Measurements from ENCODE around the gene ZDHHC11.
A peak's percentile ranks its signal among the peaks of the same experiment; 100 is the strongest.
"Not testable (repeated sequence)": the region's sequence is repeated elsewhere in the genome, so short reads cannot be mapped to it uniquely, and the experiment has no call there.

Gene ZDHHC11

GRCh38 chr5:758698-759053 is 92.1 kb downstream of the ZDHHC11 start:
- DNase-seq: no peak

- no peak for DNase-seq
These were observed 92.7 kb downstream of the ZDHHC11 start for GRCh38 chr5:757931-758697.

- DNase-seq: no peak
These were observed 93.3 kb downstream of the ZDHHC11 start for GRCh38 chr5:757346-757930.

GRCh38 chr5:756865-757345 is 93.9 kb downstream of the ZDHHC11 start:
- no peak for DNase-seq

- no peak for DNase-seq
These were observed 94.6 kb downstream of the ZDHHC11 start for GRCh38 chr5:756171-756570.

GRCh38 chr5:754143-754632 is 96.6 kb downstream of the ZDHHC11 start:
- DNase-seq: not testable (repeated sequence)

- DNase-seq: not testable (repeated sequence)
These were observed 97.1 kb downstream of the ZDHHC11 start for GRCh38 chr5:753567-754142.

- not testable (repeated sequence) for DNase-seq
These were observed 98.2 kb downstream of the ZDHHC11 start for GRCh38 chr5:752532-753115.

- not testable (repeated sequence) for DNase-seq
These were observed 98.8 kb downstream of the ZDHHC11 start for GRCh38 chr5:751992-752391.

GRCh38 chr5:751496-751895 is 99.3 kb downstream of the ZDHHC11 start:
- no peak for DNase-seq

GRCh38 chr5:750226-750625 is 100.6 kb downstream of the ZDHHC11 start:
- not testable (repeated sequence) for DNase-seq

- no peak for DNase-seq
These were observed 101.6 kb downstream of the ZDHHC11 start for GRCh38 chr5:749101-749670.

GRCh38 chr5:748011-748980 is 102.5 kb downstream of the ZDHHC11 start:
- not testable (repeated sequence) for DNase-seq

- not testable (repeated sequence) for DNase-seq
These were observed 103.4 kb downstream of the ZDHHC11 start for GRCh38 chr5:747303-747844.

GRCh38 chr5:746258-746761 is 104.5 kb downstream of the ZDHHC11 start:
- DNase-seq: peak; percentile 11

Measured in activated naive CD4-positive, alpha-beta T cell treated with anti-CD3 and anti-CD28 coated beads, Interleukin-2, amount 50 U/mL, for 16 hours (primary cell).